Endothelial cell of umbilical vein (primary cell): ENCODE results near the gene CREB3L2. TPM values are rescaled to one million over a fixed set of nuclear protein-coding genes. Genes with fewer than 3 reads are reported as not detected.

ENCODE experiments used
- BruUV-seq: library from RNA; stranded (reverse); fragments of 400-500 nt; replicated peaks from 2 replicates; lab custom pipeline; 2021; lab: Mats Ljungman, UMichigan
- CTCF ChIA-PET: fragments of 300-600, 350-600 bp; sonication (Branson Sonifier 250); formaldehyde crosslinking; loops from one replicate; lab custom pipeline; 2021; ENCODE audit warnings: antibody characterized with exemption, inconsistent platforms; lab: Charles Lee
- POLR2A ChIA-PET: fragments of 300-600, 350-600 bp; sonication (Branson Sonifier 250); formaldehyde crosslinking; loops from one replicate; lab custom pipeline; 2021; ENCODE audit warnings: antibody characterized with exemption, inconsistent platforms; lab: Charles Lee
- DNase-seq: peaks from one replicate; pipeline ENCODE4 v3.0.0-alpha.2; 2011; ENCODE audit warnings: low read depth, low spot score
- FAIRE-seq: peaks from 2 replicates; lab custom pipeline; 2011; peaks lifted over from hg19 to GRCh38; lab: Jason Lieb, UNC
- H2AFZ ChIP-seq: 2 replicates; pipeline ENCODE4 v1.6.0; 2012; ENCODE audit warnings: low read depth, low read length, control low read depth, inconsistent platforms
- H3K27ac ChIP-seq: 2 replicates; pipeline ENCODE4 v1.5.1; 2011; ENCODE audit warnings: low read depth, mild to moderate bottlenecking, control low read depth, low read length, moderate library complexity; ENCODE audit not compliant: insufficient read depth
- H3K27me3 ChIP-seq, 2 experiments: 2 replicates each; pipeline versions ENCODE4 v1.6.0 to v1.6.1; 2011; ENCODE audit warnings: low read length in 2 of 2, mixed read lengths in 1 of 2; ENCODE audit not compliant: control insufficient read depth in 2 of 2, insufficient read depth in 2 of 2
- H3K36me3 ChIP-seq, 2 experiments: 2 replicates in 1 of 2; 3 replicates in 1 of 2; pipeline ENCODE4 v1.5.1; 2011; ENCODE audit warnings: low read length in 2 of 2, mild to moderate bottlenecking in 1 of 2, moderate library complexity in 1 of 2; ENCODE audit not compliant: control insufficient read depth in 2 of 2, insufficient read depth in 2 of 2; ENCODE audit errors: extremely low read depth in 1 of 2
- H3K4me1 ChIP-seq: 3 replicates; pipeline ENCODE4 v1.5.1; 2011; ENCODE audit warnings: mild to moderate bottlenecking, low read length; ENCODE audit not compliant: control insufficient read depth, insufficient read depth; ENCODE audit errors: extremely low read depth
- H3K4me2 ChIP-seq: 2 replicates; pipeline ENCODE4 v1.6.1; 2011; ENCODE audit warnings: low read length, control low read depth, mixed read lengths; ENCODE audit not compliant: insufficient read depth
- H3K4me3 ChIP-seq, 3 experiments: fragments of 200-600 bp in 1 of 3; sonication (generic), shearing (Covaris generic) in 1 of 3; replicated peaks in 1 of 3; 2 replicates each; pipeline ENCODE4 v1.5.1; 2011 to 2016; ENCODE audit warnings: control low read depth in 3 of 3, low read length in 3 of 3, mild to moderate bottlenecking in 2 of 3, inconsistent platforms in 1 of 3, low read depth in 1 of 3, moderate library complexity in 1 of 3; ENCODE audit not compliant: insufficient read depth in 1 of 3
- H3K79me2 ChIP-seq: 2 replicates; pipeline ENCODE4 v1.6.0; 2012; ENCODE audit warnings: low read length, inconsistent platforms; ENCODE audit not compliant: control insufficient read depth, insufficient read depth
- H3K9ac ChIP-seq: replicated peaks from 2 replicates; pipeline ENCODE3; 2011; ENCODE audit warnings: low read length, control low read depth; ENCODE audit not compliant: insufficient read depth; ENCODE audit errors: extremely low read depth
- H3K9me1 ChIP-seq: replicated peaks from 3 replicates; pipeline ENCODE4 v1.6.0; 2011; ENCODE audit warnings: mild to moderate bottlenecking, low read length; ENCODE audit not compliant: control insufficient read depth, insufficient read depth; ENCODE audit errors: extremely low read depth
- H3K9me3 ChIP-seq: replicated peaks from 2 replicates; pipeline ENCODE4 v1.5.1; 2012; ENCODE audit warnings: low read length, inconsistent platforms; ENCODE audit not compliant: control insufficient read depth, insufficient read depth
- H4K20me1 ChIP-seq: replicated peaks from 2 replicates; pipeline ENCODE3; 2011; ENCODE audit warnings: mild to moderate bottlenecking, low read length; ENCODE audit not compliant: control insufficient read depth, insufficient read depth; ENCODE audit errors: extremely low read depth
- EZH2 ChIP-seq: IDR thresholded peaks from 2 replicates; pipeline ENCODE4 v1.6.1; 2012; ENCODE audit warnings: borderline replicate concordance, low read depth, mild to moderate bottlenecking, moderate library complexity, low read length, inconsistent platforms; ENCODE audit not compliant: severe bottlenecking
- FOS ChIP-seq: IDR thresholded peaks from 2 replicates; pipeline ENCODE4 v1.6.1; 2011; ENCODE audit warnings: mild to moderate bottlenecking, low read length, moderate library complexity, borderline replicate concordance; ENCODE audit not compliant: insufficient read depth
- GATA2 ChIP-seq: IDR thresholded peaks from 2 replicates; pipeline ENCODE4 v1.7.0; 2011; ENCODE audit warnings: low read depth, mild to moderate bottlenecking, moderate library complexity, mixed read lengths, low read length; ENCODE audit not compliant: insufficient read length, insufficient read depth
- JUN ChIP-seq: IDR thresholded peaks from 2 replicates; pipeline ENCODE4 v1.6.1; 2011; ENCODE audit warnings: borderline replicate concordance, low read depth; ENCODE audit not compliant: insufficient read length, insufficient read depth
- MYC ChIP-seq: IDR thresholded peaks from one replicate; pipeline ENCODE4 v1.6.1; 2011; ENCODE audit warnings: mild to moderate bottlenecking, low read depth, low read length
- POLR2A ChIP-seq: IDR thresholded peaks from 2 replicates; pipeline ENCODE4 v1.6.1; 2012; ENCODE audit warnings: low read depth, mild to moderate bottlenecking, control low read depth, low read length
- POLR2AphosphoS5 ChIP-seq: IDR thresholded peaks from 2 replicates; pipeline ENCODE4 v1.6.1; 2012; ENCODE audit warnings: low read depth, mild to moderate bottlenecking, control low read depth, low read length, moderate library complexity; ENCODE audit not compliant: insufficient read depth
- dilution Hi-C: fragments of 300-500 bp; cut with MboI; formaldehyde crosslinking; loops from one replicate; pipeline ENCODE4 v1.15.0; 2019; ENCODE audit warnings: low sequenced_read_pairs; ENCODE audit not compliant: extremely low pct_ligation_motif_present
- intact Hi-C: fragments of 100-400 bp; cut with micrococcal nuclease; formaldehyde crosslinking; loops from one replicate; pipeline ENCODE4 v1.10.0; 2022
- polyA plus RNA-seq, 4 experiments: library from polyadenylated mRNA; depleted of rRNA in 3 of 4; stranded (reverse) in 3 of 4; unstranded in 1 of 4; fragments of >200 nt; gene quantifications; 2 replicates each; pipeline versions ENCODE4 v1.2.1 to v1.2.3, GENCODE V29; 2011 to 2012; ENCODE audit warnings: missing spikeins in 1 of 4
- total RNA-seq: library from RNA; stranded (reverse); gene quantifications from 2 replicates; pipeline ENCODE4 v1.2.3, GENCODE V29; 2021
- TF ChIP-seq, protein P1 (sequence below): IDR thresholded peaks from 2 replicates; pipeline ENCODE4 v1.6.1; 2011; ENCODE audit not compliant: insufficient read depth, insufficient read length
- TF ChIP-seq, protein P2 (sequence below), 2 donors: IDR thresholded peaks; 1 replicate in 1 of 2; 2 replicates in 1 of 2; pipeline ENCODE4 v1.5.1; 2011; ENCODE audit warnings: low read length in 2 of 2, mild to moderate bottlenecking in 2 of 2, moderate library complexity in 2 of 2, control low read depth in 1 of 2, inconsistent platforms in 1 of 2, low read depth in 1 of 2; ENCODE audit not compliant: insufficient read depth in 1 of 2; ENCODE audit errors: extremely low read depth in 1 of 2

The CREB3L2 gene
- total and polyA plus RNA-seq, 2 donors (not counting 3 experiments of a cell fraction or from before 2014, with no cell fraction given), result 32.1 to 93.4 TPM

DNA sequence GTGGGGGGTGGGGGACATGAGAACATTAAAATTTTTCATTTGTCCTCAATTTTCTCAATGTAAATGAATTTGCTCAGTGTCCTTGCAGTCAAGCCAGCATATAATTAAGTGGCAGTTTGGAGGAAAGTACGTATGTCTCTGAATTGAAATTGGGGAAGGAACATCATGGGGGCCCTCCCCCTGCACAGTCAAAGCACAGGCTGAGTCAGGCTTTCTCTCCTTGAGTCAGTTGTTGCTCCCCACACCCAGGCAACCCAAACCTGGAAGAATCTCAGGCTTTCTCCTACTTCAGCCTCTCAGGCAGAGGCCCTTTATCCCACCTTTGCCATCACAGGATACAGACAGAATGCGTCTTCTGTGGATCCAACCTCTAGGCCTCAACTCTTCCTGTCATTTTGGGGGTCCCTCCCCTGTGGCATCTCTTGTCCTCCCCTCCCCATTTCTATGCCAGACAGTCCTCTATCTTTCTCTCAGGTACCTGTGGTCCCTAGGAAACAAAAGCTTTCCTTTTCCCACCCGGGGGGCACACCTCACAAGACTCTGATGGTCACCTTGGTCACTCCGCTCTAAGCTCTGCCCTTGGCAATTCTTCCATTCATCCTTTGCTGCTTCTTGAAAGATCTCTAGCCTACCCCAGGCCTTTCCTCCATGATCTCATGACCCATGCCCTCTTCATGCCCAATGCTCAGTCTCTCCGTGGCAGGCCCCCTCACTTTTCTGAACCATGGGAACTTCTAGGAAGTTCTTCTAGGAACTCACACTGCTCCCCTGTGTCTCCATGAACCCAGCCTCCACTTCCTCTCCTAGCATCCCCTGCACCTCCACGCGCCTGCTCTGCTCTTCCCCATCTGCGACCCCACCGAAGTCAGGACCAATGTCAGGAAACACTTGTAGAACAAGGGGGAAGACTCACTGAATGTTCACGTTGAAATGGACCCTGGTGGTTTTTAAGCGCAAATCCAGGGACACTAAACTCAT, 40.4 kb downstream of the CREB3L2 start:
- intact Hi-C loops, result no loop called here
- TF ChIP-seq EZH2 (no peak), GATA2 (no peak), POLR2A (no peak), POLR2AphosphoS5 (no peak), JUN (no peak), FOS (no peak), MYC (no peak)
- TF ChIP-seq, protein P1, sequence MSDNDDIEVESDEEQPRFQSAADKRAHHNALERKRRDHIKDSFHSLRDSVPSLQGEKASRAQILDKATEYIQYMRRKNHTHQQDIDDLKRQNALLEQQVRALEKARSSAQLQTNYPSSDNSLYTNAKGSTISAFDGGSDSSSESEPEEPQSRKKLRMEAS, result no peak
- TF ChIP-seq, protein P2, sequence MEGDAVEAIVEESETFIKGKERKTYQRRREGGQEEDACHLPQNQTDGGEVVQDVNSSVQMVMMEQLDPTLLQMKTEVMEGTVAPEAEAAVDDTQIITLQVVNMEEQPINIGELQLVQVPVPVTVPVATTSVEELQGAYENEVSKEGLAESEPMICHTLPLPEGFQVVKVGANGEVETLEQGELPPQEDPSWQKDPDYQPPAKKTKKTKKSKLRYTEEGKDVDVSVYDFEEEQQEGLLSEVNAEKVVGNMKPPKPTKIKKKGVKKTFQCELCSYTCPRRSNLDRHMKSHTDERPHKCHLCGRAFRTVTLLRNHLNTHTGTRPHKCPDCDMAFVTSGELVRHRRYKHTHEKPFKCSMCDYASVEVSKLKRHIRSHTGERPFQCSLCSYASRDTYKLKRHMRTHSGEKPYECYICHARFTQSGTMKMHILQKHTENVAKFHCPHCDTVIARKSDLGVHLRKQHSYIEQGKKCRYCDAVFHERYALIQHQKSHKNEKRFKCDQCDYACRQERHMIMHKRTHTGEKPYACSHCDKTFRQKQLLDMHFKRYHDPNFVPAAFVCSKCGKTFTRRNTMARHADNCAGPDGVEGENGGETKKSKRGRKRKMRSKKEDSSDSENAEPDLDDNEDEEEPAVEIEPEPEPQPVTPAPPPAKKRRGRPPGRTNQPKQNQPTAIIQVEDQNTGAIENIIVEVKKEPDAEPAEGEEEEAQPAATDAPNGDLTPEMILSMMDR (IDR thresholded peaks at IDR 0.05; ENCODE audit: extremely low read depth in 1 of 2, insufficient read depth in 1 of 2, low read depth in 1 of 2, low read length in 2 of 2), result no peak

More for the DNA sequence above, 40.4 kb downstream of the CREB3L2 start:
- no peak overlapping the region for H3K9ac ChIP-seq
- H3K4me3 ChIP-seq, result no peak overlapping the region
- H3K9me1 ChIP-seq, result no peaks in the 10 kb centered on the region
- H4K20me1 ChIP-seq, result no peaks in the 10 kb centered on the region
- H3K27ac ChIP-seq, result no peak overlapping the region
- peaks cover 72% of the 10 kb centered on the region for H3K79me2 ChIP-seq
- H3K36me3 ChIP-seq, result peaks cover 4 to 6% of the 10 kb centered on the region in 2 experiments
- DNase-seq (no peak), FAIRE-seq (no peak)
- ChIA-PET CTCF (interaction anchor here (1.4 kb wide), 1 partner anchor 11 kb away, joined by 7 read pairs; no protein-coding TSS in a partner anchor), POLR2A (no interaction called here)
- dilution Hi-C loops, result no loop called here
- no TSS peak for BruUV-seq
- H3K4me1 ChIP-seq, result peaks cover 15% of the 10 kb centered on the region
- no peak overlapping the region for H3K4me2 ChIP-seq
- no peak overlapping the region for H2AFZ ChIP-seq
- H3K9me3 ChIP-seq, result no peaks in the 10 kb centered on the region
- no peaks in the 10 kb centered on the region for H3K27me3 ChIP-seq
